Adrenal gland (tissue), 12 donors: ENCODE results near the gene SRGAP1. TPM values are rescaled to one million over a fixed set of nuclear protein-coding genes. Genes with fewer than 3 reads are reported as not detected.

ENCODE experiments used
- DNase-seq, 7 donors: peaks; one replicate each; pipeline ENCODE4 v3.0.0-alpha.2; 2019 to 2020
- H3K27ac ChIP-seq, 5 donors: fragments of 200-600 bp; sonication (generic) in 4 of 5; 1 replicate in 3 of 5; 2 replicates in 2 of 5; pipeline versions ENCODE4 v1.5.1 to v1.8.0; 2016 to 2020; ENCODE audit warnings: mild to moderate bottlenecking in 1 of 5
- H3K27me3 ChIP-seq: fragments of 200-600 bp; 2 replicates; pipeline ENCODE4 v1.8.0; 2021
- H3K36me3 ChIP-seq, 2 donors: fragments of 200-600 bp; replicated peaks in 1 of 2; 1 replicate in 1 of 2; 2 replicates in 1 of 2; pipeline versions ENCODE4 v1.5.1 to v1.8.0; 2018 to 2022
- H3K4me1 ChIP-seq, 2 donors: fragments of 200-600 bp; replicated peaks in 1 of 2; 1 replicate in 1 of 2; 2 replicates in 1 of 2; pipeline versions ENCODE4 v1.5.1 to v1.8.0; 2018 to 2021
- H3K4me3 ChIP-seq, 4 donors: fragments of 200-600 bp; sonication (generic) in 3 of 4; one replicate each; pipeline ENCODE4 v1.5.1; 2016 to 2018
- H3K9me3 ChIP-seq, 3 donors: fragments of 200-600 bp; sonication (generic) in 1 of 3; replicated peaks in 1 of 3; 1 replicate in 2 of 3; 2 replicates in 1 of 3; pipeline versions ENCODE4 v1.5.1 to v1.8.0; 2016 to 2021
- CTCF ChIP-seq, 6 experiments: fragments of 450-650 bp in 4 of 6; fragments of 200-600 bp in 2 of 6; sonication (generic) in 1 of 6; IDR thresholded peaks; 1 replicate in 5 of 6; 2 replicates in 1 of 6; pipeline versions ENCODE4 v1.5.1 to v1.8.0; 2016 to 2021; ENCODE audit warnings: antibody characterized with exemption in 6 of 6, mild to moderate bottlenecking in 2 of 6, moderate library complexity in 1 of 6
- POLR2A ChIP-seq, 2 donors: fragments of 450-650 bp; IDR thresholded peaks; one replicate each; pipeline ENCODE4 v1.6.1; 2017; ENCODE audit warnings: antibody characterized with exemption in 2 of 2, mild to moderate bottlenecking in 2 of 2, moderate library complexity in 1 of 2
- WGBS, 4 donors: extraction: QIAGEN DNeasy Blood & Tissue Kit in 2 of 4; methylation state at CpG; one replicate each; pipeline versions ENCODE4 v1.1.5 to v1.1.7; 2013 to 2017; 5-methylcytosine and 5-hydroxymethylcytosine counted together
- intact Hi-C, 2 donors: fragments of 100-400 bp; cut with DNase I; formaldehyde crosslinking; loops; one replicate each; pipeline versions ENCODE4 v1.14.1 to v1.15.0; 2022 to 2023
- polyA plus RNA-seq, 3 donors: library from polyadenylated mRNA; stranded (reverse); fragments of 200-250 nt in 2 of 3; fragments of 350-450 nt in 1 of 3; fragmentation: Illumina TruSeq in 1 of 3; extraction: RNeasy Lipid Tissue Mini Kit (QIAGEN cat#74804) in 1 of 3; gene quantifications; one replicate each; pipeline ENCODE4 v1.2.3, GENCODE V29; 2013 to 2014
- total RNA-seq, 9 donors: library from RNA; depleted of rRNA in 4 of 9; stranded (reverse); fragments of >200 nt in 4 of 9; fragments of 120-200 nt in 1 of 9; fragmentation: NEBNext Ultra II Directional in 1 of 9; extraction: Animal tissue kit (Norgen Biotek cat#: 25700) in 1 of 9; gene quantifications; one replicate each; pipeline versions ENCODE4 v1.1.0 to v1.2.4, GENCODE V29; 2013 to 2023
- donor health status: healthy with polysubstance abuse.
- donor health status: Bipolar disorder and iron deficiency.
- donor health status: DM: yes; HTN: yes; CAD: no.
- donor health status: DM: no; HTN: no; CAD: no.
- donor health status: DM: no; HTN: no; CAD: no.
- donor health status: DM: yes; HTN: yes; CAD: no.

The SRGAP1 gene
- total and polyA plus RNA-seq, 12 donors = 2.4 to 35.6 (median 9.8) TPM

- no peak for DNase-seq
- intact Hi-C loops = no loop called here
- no peaks in the 10 kb centered on the region for H3K27me3 ChIP-seq
- WGBS, 4 donors = 60 to 73% (median 66%) methylated on average over 3 of the region's 3 CpGs
- H3K27ac ChIP-seq = no peak overlapping the region
- no peak overlapping the region for H3K4me3 ChIP-seq
- no peaks in the 10 kb centered on the region for H3K36me3 ChIP-seq
- no peaks in the 10 kb centered on the region for H3K9me3 ChIP-seq
- no peak for TF ChIP-seq CTCF (IDR thresholded peaks at IDR 0.05)
- no peak for TF ChIP-seq POLR2A (IDR thresholded peaks at IDR 0.05)
- peaks cover 0 to 5% of the 10 kb centered on the region in 2 donors for H3K4me1 ChIP-seq
Measured at GRCh38 chr12:63930971-63931370, 86.5 kb downstream of the SRGAP1 start.

- 88 to 100% (median 95%) methylated on average over 1 of the region's 1 CpG for WGBS, 4 donors
- no peak for DNase-seq
- no peak overlapping the region for H3K4me3 ChIP-seq
- no peak for TF ChIP-seq POLR2A (IDR thresholded peaks at IDR 0.05)
- no peak for TF ChIP-seq CTCF (IDR thresholded peaks at IDR 0.05)
- no peaks in the 10 kb centered on the region for H3K36me3 ChIP-seq
- H3K9me3 ChIP-seq = no peaks in the 10 kb centered on the region
- no peaks in the 10 kb centered on the region for H3K27me3 ChIP-seq
- peaks cover 0 to 5% of the 10 kb centered on the region in 2 donors for H3K4me1 ChIP-seq
- no peak overlapping the region for H3K27ac ChIP-seq
- intact Hi-C loops = no loop called here
Measured at GRCh38 chr12:63931703-63932102, 87.2 kb downstream of the SRGAP1 start.

- no peak for DNase-seq
- intact Hi-C loops = no loop called here
- Histone ChIP-seq H3K9me3 (no peaks in the 10 kb centered on the region), H3K4me1 (peaks cover 0 to 5% of the 10 kb centered on the region in 2 donors), H3K27ac (no peak overlapping the region), H3K4me3 (no peak overlapping the region), H3K27me3 (no peaks in the 10 kb centered on the region), H3K36me3 (no peaks in the 10 kb centered on the region)
- 80 to 85% (median 83%) methylated on average over 7 of the region's 7 CpGs for WGBS, 4 donors
- TF ChIP-seq CTCF (IDR thresholded peaks at IDR 0.05) (no peak), POLR2A (IDR thresholded peaks at IDR 0.05) (no peak)
Measured at GRCh38 chr12:63934936-63935335, 90.4 kb downstream of the SRGAP1 start.

GRCh38 chr12:63935361-63935760, 90.9 kb downstream of the SRGAP1 start:
- no peak for DNase-seq
- Histone ChIP-seq H3K36me3 (no peaks in the 10 kb centered on the region), H3K4me3 (no peak overlapping the region), H3K27me3 (no peaks in the 10 kb centered on the region), H3K9me3 (no peaks in the 10 kb centered on the region), H3K27ac (no peak overlapping the region), H3K4me1 (peaks cover 0 to 6% of the 10 kb centered on the region in 2 donors)
- intact Hi-C loops = no loop called here
- no peak for TF ChIP-seq POLR2A (IDR thresholded peaks at IDR 0.05)
- TF ChIP-seq CTCF (IDR thresholded peaks at IDR 0.05) = no peak
